Activated T-helper 1 cell treated with anti-CD3 and anti-CD28 coated beads, Interleukin-2, amount 50 U/mL, for 16 hours (primary cell): ENCODE results near the gene ZP2.
"Not testable (repeated sequence)": the region's sequence is repeated elsewhere in the genome, so short reads cannot be mapped to it uniquely, and the experiment has no call there.

Experiments
- DNase-seq, 2 donors: peaks; one replicate each; pipeline ENCODE4 v3.0.0-alpha.2; 2020; ENCODE audit warnings: low read depth in 1 of 2, low spot score in 1 of 2

ZP2 gene

DNA sequence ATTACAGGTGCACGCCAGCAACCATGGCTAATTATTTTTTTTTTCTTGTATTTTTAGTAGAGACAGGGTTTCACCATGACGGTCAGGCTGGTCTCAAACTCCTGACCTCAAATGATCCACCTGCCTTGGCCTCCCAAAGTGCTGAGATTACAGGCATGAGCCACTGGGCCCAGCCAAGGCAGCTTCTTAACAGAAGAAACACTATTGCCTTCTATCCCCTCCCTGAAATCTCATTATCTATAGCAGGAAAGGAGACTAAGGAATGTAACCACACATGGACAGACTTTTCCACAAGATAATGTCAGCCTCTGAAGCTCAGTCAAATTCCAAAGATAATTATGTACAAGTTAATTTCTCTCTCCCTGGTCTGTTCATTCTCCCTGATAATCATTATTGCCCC is 5.7 kb upstream of the ZP2 start:
- DNase-seq, result no peak

DNA sequence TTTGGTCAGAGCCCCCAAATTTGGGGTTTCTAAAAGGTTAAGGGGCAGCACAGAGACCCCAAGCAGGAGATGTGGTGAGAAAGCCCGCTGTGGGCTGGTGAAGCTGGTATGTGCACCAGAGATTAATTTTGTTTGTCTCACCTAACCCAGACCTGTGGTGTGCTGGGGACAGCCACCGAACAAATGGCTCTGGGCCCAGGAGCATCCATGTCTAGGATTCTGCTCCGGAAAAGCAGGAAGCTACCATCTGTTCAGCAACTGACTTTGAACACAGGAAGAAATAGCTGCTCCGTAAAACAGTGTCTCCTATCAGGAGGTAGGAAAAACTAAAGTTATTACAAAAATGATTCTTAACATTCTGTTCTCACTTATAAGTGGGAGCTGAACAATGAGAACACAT is 2.7 kb upstream of the ZP2 start:
- no peak for DNase-seq

DNA sequence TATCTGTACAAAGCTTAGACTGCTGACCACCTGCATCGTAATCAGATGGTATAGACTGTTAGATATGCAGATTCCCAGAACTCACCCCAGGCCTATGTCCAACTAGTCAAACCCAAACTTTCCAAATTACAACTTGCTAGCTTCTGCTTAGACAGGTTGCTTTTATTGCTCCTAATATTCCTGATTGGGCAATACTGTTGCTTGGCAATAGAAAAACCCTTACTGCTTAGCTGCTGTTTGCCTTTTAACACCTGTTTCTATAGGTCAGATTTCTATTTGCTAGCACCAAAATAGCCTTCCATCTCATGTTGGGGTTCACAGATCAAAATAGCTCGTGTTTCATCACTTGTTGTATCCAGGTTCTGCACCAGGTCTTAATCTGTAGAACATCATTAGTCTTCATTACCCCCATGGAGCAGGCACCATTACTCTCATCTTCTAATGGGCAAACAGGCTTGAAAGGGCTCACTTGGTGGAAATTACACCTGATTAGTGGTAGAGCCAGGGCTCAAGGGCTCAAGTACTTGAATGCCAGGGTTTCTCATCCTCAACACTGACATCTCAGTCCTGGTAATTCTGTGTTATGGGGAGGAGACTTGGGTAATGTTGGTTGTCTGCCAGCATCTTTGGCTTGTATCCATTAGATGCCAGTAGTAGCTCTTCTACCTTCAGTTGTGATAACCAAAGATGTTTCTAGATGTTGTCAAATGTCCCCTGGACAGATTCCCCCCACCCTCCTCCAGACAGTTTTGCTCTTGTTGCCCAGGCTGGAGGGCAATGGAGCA is 2.7 kb downstream of the ZP2 start:
- no peak for DNase-seq

DNA sequence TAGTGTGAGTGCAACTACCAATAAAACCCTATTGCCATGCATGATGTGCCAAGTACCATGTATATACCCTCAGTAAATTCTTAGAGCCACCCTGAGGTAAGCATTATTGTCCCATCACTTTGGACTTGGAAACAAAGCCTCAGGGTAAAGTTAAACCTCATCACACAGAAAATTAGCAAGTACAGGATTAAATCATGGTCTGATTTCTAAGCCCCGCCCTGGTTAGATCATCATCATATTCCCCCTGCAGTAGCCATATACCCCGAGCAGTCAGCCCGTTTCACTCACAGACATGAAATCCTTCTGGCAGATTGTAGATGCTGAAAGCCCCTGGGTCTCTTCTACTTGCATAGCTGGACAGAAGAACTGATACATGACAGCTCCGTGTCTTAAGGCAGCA is 4.8 kb downstream of the ZP2 start:
- DNase-seq, result no peak

DNA sequence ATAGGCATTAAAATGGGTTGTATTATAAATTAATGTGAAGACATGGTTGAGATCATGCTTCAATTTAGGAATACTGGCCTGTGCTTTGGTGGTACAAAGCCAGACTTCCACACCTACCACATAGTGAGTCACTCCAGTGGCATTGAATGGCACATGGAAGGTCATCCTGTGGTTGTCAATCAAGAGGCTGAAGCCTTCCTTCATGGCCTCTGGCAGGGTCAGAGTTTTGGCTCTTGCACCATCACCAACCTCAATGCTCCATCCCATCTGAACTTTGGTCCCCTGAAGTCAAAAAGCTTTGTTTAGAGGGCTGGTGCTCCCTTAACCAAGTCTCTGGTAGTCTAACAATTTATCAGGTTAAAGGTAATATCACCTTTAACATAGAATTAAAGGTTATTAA is 6.1 kb downstream of the ZP2 start:
- DNase-seq, result no peak

DNA sequence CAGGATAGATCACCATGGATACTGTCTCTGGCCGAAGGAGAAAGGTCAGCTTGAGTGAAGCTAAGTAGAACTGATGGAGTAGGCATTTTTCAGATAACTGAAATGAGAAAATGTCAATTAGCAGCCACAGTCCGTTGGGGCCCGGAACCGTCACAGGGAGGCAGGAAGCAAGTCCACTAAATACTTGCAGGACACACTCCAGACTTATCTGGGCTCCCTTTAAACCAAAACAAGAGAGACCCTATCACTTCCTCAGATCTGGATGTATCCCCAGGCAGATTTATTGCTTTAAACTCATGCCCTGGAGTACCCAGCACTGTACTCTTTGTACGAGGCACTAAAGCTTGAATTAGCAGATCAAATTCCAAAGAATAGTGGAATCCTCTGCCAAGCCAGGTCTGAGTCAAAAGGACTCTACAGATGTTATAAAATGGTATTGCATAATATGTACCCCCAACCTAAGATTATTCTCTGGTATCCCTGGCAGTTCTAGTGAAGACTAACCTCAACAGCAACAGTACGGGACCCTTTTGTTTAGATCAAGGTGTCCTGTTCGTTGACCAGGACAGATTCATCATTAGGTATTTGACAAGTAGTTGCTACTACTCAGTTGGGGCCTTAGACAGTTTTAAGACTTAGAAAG is 8.1 kb downstream of the ZP2 start:
- DNase-seq, result no peak

DNA sequence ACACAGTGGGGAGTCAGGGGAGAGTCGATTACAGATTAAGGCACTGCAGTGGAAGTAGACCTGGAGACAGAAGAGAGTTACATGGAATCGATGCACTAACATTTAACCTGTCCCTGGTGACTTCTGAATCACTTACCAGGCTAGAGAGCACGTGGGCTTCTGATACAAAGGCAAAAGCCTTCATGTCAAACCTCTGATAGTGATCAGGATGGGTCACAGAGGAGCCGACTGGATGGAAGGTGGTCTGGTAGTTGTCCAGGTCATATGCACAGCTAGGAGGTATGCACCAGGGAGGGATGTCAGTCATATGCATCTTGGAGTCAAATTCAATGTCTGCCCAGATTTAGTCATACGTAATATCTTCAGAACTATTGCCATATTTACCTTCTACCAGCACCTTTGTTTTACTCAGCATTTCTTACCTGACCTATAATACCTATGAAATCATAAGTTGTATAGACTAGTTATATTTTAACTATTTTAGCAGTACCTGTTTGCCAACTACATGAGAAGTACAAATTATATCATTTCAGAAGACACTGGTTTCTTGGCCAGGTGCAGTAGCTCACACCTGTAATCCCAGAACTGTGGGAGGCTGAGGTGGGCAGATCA is 11.7 kb downstream of the ZP2 start:
- no peak for DNase-seq

DNA sequence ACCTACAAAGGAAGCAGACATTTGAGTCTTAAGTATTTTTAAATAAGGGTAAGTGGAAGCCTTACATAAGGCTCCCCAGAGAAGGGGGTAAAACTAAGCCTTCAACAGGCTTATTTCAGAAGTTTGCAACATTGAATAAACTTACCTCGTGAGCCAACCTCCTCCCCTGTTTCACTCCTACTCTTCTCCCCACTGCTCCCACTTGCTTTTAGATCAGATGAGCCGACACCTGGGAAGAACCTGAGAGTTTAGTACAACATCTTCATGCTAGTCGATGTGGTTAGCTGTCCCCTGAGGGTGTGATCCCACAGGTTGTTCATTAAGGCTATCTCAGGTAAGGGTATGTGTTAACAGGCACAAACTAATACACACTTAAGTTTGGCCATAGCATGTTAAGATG is 13.8 kb downstream of the ZP2 start:
- DNase-seq, result no peak

DNA sequence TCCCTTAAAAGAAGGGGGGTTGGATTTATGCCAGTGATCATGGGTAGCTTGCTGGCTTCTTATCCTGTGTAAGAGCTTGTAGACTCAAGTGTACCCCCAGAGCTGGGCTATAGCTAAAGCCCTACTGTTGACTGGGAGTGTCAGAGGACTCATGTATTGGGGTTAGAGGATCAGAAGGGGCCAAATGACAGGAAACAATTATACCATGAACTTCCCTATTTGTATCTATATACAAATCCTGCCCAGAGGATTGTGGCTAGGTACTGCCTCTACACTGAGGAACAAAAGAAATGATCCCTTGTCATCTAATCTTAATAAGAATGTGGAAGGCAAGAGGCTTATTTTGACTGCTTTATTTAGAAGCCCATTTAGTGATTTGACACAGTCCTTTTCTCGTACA is 14.3 kb downstream of the ZP2 start:
- DNase-seq, result no peak

DNA sequence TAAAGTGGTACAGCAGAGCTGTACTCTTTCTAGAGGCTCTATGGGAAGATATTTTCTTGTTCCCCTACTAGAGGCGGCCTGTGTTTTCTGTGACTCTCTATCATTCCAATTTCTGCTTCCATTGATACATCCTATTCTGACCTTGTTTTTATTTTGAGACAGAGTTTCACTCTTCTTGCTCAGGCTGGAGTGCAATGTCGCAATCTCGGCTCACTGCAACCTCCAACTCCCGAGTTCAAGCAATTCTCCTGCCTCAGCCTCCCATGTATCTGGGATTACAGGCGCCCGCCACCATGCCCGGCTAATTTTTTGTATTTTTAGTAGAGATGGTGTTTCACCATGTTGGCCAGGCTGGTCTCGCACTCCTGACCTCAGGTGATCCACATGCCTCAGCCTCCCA is 16.0 kb downstream of the ZP2 start:
- DNase-seq, result not testable (repeated sequence)

DNA sequence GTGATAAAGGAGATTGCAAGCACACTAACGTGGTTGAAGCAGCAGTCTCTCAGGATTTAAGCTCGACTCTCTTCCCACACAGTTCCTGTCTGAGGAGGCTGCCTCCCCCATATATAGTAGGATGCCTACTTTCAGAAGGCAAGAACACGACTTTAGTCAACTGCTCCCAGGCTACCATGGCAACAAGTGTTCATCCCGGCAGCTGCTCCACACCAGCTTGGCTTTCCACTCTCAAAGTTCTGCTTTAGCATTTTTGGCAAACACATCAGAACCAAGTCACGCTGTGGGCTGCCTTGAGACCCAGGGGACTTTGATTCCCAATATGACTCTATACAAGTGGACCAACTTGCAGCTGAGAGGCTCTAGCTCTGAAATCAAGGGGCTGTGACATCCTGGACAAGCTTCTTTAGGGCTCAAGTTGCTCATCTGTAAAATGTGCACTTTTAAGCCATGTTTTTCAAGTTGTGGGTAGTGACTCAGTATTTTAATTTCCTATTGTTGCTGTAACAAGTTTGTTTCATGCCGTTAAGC is 16.5 kb downstream of the ZP2 start:
- no peak for DNase-seq

DNA sequence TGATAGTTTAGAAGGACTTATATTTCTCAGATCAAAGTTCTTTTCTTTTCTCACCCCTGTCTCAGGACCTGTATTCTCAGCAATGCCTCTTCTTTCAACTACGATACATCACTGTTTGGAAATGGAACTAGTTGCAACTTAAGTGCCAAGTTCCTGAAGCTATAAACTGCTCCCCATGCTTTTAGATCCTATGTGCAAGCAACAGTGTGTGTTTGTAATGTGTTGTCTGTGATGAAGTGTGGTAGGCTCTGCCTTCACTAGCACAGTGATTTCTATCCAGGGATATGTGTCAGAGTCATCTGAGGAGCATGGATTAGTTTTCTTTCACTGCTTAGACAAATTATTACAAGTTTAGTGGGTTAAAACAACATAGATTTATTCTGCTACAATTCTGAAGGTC is 18.4 kb downstream of the ZP2 start:
- DNase-seq, result no peak

DNA sequence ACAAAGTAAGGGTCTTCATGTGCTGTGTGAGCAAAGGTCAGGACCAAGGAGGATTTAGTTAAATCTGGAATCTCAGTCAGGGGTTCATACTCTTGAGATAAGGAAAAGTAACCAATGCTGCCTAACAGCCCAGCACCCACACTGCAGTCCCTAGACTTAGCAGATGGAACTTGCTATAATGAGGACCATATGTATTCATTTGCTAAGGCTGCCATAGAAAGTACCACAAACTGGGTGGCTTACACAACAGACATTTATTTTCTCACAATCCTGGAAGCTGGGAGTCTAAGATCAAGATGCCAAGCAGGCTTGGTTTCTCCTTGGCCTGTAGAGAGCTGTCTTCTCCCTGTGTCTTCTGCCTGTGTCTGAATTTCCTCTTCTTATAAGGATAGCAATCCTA is 20.8 kb downstream of the ZP2 start:
- no peak for DNase-seq

DNA sequence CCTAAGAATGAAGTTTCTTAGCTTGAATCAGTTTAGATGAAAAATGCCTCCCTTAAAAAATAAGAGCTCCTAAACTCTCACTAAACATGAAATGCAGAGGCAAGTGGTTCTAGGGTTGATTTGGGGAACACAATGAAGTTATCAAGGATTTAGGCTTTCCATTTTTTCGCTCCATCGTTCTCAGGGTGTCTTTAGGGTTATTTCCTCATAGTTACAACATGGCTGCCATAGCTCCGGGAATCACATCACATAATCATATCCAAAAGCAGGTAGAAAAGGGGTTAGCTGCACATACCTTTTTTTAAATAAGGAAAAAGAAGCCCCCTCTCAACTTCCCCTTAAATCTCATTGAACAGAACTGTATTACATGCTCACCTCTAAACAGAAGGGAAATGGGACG is 21.4 kb downstream of the ZP2 start:
- DNase-seq, result no peak

DNA sequence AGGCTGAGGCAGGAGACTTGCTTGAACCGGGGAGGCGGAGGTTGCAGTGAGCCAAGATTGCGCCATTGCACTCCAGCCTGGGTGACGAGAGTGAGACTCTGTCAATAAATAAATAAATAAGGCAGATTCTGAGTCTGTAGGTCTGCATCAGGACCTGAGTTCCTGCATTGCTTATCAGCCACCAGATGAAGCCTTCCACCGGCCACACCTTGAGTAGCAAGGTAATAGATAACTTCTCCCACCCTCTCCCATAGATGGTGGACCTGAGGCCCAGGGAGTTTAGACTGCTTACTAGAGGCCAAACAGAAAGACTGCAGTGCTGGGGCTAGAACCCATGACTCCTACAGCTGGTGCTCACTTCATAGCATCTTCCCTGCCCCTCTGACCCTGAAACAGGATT is 22.1 kb downstream of the ZP2 start:
- DNase-seq, result no peak

DNA sequence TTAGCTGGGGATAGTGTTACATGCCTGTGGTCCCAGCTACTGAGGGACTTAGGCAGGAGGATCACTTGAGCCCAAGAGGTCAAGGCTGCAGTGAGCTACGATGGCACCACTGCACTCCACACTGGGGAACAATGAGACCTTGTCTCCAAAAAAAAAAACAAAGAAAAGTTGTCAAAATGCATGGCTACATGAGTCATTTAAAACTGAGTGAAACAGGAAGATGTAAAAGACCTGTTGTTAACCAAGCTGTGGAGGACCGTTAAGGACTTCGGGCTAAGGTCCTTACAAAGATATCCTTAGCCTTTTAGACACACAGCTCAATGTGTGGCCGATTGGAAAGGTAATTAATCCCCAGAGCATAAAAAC is 25.1 kb downstream of the ZP2 start:
- DNase-seq, result no peak

DNA sequence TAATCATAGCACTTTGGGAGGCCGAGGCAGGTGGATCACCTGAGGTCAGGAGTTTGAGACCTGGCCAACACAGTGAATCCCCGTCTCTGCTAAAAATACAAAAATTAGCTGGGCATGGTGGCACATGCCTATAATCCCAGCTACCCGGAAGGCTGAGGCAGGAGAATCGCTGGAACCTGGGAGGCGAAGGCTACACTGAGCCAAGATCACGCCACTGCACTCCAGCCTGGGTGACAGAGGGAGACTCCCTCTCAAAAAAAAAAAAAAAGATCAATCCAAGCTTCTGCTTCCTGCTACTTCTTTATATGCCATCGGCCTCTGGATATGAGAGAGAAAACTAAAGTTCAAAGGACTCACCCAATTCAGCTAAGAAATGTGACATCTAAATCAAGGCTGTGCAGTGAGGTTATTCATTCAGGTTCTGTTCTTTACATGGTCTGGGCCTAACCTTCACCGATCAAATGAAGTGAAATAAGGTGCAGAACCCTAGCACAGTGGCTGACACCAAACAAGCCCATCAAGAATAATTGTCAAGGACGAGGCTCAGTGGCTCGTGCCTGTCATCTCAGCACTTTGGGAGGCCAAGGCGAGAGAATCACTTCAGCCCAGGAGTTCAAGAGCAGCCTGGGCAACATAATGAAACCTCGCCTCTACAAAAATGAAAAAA is 25.6 kb downstream of the ZP2 start:
- no peak for DNase-seq

DNA sequence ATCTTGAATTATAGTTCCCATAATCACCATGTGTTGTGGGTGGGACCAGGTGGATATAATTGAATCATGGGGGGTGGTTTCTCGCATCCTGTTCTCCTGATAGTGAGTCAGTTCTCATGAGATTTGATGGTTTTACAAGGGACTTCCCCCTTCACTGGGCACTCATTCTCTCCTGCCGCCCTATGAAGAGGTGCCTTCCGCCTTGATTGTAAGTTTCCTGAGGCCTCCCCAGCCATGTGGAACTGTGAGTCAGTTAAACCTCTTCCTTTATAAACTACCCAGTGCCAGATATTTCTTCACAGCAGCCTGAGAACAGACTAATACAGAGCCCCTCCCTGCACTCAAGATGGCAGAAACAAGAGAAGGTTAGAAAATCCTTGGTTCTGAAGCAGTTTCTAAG is 26.5 kb downstream of the ZP2 start:
- no peak for DNase-seq

DNA sequence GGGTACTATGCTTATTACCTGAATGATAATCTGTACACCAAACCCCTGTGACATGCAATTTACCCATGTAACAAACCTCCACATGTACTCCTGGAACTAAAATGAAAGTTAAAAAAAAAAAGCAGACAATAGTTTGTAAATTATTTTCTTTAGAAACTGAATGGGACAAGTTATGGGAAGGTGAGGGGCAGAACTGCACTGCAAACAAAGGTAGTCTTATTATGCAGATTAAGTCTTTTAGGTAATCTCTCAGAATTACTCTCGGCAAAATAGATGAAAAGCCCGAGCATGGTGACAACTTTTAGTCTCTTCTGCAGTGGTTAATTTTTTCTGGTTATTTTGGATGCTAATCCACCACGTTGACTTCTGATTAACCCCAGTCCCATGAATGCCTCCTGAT is 27.4 kb downstream of the ZP2 start:
- no peak for DNase-seq

DNA sequence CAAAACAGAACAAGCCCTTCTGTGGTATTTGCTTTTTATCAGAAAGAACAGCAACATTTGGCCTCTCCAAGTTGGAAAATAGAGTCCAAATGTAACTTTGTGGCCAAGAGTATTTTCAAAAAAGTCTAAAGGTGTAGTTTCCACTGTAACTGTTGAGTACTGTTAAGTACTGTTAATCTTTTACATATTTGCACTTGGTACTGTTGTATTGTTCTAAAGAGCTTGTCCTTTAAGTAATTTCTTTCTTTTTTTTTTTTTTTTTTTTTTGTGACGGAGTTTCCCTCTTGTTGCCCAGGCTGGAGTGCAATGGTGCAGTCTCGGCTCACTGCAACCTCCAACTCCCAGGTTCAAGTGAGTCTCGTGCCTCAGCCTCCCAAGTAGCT is 31.4 kb downstream of the ZP2 start:
- no peak for DNase-seq

DNA sequence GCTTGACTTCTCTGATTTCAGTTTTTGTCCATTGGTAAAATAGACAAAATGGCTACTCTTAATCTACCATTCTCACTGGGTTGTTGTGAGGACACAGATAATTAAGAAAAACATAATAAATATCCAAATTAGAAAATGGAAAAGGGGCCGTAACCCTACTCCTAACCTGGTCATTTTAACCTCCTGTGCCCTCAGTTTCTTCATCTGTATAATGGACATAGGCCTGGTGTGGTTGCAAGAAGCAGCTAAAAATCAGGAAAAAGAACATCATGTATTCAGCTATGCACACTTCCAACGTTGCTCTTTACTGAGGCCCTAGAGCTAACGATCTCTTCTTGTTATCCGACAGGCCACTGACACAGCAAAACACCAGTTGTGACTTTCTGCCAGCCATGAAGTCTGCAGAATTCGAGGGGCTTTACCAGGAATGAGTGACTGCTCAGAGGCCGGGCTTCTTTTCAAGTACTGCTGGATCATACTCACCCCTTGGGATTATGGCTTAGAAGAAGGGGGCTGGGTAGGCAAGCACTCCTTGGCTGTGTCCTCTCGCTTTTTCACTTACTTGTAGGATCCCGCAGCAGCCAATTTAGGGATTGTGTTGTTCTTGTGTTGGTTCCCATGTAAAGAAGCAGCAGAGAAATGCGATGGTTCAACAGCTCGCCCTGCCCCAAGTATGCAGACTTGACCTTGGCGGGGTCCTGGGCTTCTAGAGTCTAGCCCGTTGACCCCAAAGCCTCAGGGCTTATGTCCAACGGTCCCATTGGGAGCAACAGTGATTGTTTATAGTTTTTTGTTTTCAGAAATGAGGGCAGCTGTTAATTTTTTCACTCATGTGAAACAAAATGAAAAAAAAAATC is 32.0 kb downstream of the ZP2 start:
- no peak for DNase-seq
